ENCODE data around the gene TMCC1.
"Not testable (repeated sequence)": the region's sequence is repeated elsewhere in the genome, so short reads cannot be mapped to it uniquely, and the experiment has no call there.

The TMCC1 gene

DNA sequence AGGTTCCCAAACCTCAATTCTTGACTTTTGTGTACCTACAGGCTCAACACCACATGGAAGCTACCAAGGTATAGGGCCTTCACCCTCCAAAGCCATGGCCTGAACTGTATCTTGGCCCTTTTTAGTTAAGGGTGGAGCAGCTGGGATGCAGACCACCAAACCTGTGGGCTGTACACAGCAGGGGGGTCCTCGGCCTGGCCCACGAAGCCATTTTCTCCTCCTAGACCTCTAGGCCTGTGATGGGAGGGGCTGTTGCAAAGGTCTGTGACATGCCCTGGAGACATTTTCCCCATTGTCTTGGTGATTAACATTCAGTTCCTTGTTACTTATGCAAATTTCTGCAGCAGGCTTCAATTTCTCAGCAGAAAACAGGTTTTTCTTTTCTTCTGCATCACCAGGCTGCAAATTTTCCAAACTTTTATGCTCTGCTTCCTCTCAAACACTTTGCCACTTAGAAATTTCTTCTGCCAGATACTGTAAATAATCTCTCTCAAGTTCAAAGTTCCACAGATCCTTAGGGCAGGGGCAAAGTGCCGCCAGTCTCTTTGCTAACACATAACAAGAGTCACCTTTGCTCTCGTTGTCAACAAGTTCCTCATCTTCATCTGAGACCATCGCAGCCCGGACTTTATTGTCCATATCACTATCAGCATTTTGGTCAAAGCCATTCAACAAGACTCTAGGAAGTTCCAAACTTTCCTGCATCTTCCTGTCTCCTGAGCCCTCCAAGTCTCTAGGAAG, 196.1 kb downstream of the TMCC1 start:
- peaks cover 0 to 4% (median 3%) of the 10 kb centered on the region in 5 experiments for H3K9me3 ChIP-seq (ENCODE audit: control extremely low read depth in 1 of 5, control insufficient read depth in 4 of 5, insufficient read depth in 2 of 5, low read depth in 1 of 5, low read length in 4 of 5)
- CTCF ChIA-PET, result interaction anchor here (0.8 kb wide), 1 partner anchor 30 kb away, joined by 3 read pairs; no protein-coding TSS in a partner anchor
- H3K27ac ChIP-seq (ENCODE audit: insufficient read depth in 1 of 2, low read depth in 1 of 2, low read length in 2 of 2, poor library complexity in 1 of 2, severe bottlenecking in 2 of 2), result no peak overlapping the region
- peaks cover 0 to 2% (median 0%) of the 10 kb centered on the region in 4 experiments for H3K4me1 ChIP-seq (ENCODE audit: control extremely low read depth in 1 of 4, control insufficient read depth in 4 of 4, insufficient read depth in 4 of 4, low read length in 3 of 4)
- POLR2A ChIA-PET, result no interaction called here
- DNase-seq, result no peak
- 97% methylated on average over 6 of the region's 6 CpGs for WGBS (ENCODE audit: insufficient coverage)
- no peaks in the 10 kb centered on the region for H3K27me3 ChIP-seq (replicated peaks in 2 of 5; ENCODE audit: control insufficient read depth in 4 of 5, insufficient read depth in 5 of 5, low read length in 4 of 5)
- H3K4me3 ChIP-seq (ENCODE audit: control insufficient read depth in 1 of 7, extremely low read depth in 1 of 7, insufficient read depth in 4 of 7, low read depth in 2 of 7, low read length in 6 of 7), result no peak overlapping the region
- H3K36me3 ChIP-seq (ENCODE audit: control insufficient read depth in 4 of 4, insufficient read depth in 4 of 4, low read length in 3 of 4), result peaks cover 0 to 2% (median 0%) of the 10 kb centered on the region in 4 experiments

GRCh38 chr3:129696430-129696829, 197.1 kb downstream of the TMCC1 start:
- WGBS (ENCODE audit: insufficient coverage), result 100% methylated on average over 1 of the region's 2 CpGs
- H3K4me3 ChIP-seq (ENCODE audit: control insufficient read depth in 1 of 7, extremely low read depth in 1 of 7, insufficient read depth in 4 of 7, low read depth in 2 of 7, low read length in 6 of 7); H3K27me3 ChIP-seq (replicated peaks in 2 of 5; ENCODE audit: control insufficient read depth in 4 of 5, insufficient read depth in 5 of 5, low read length in 4 of 5); H3K4me1 ChIP-seq (ENCODE audit: control extremely low read depth in 1 of 4, control insufficient read depth in 4 of 4, insufficient read depth in 4 of 4, low read length in 3 of 4); POLR2A ChIA-PET; H3K36me3 ChIP-seq (ENCODE audit: control insufficient read depth in 4 of 4, insufficient read depth in 4 of 4, low read length in 3 of 4); H3K27ac ChIP-seq (ENCODE audit: insufficient read depth in 1 of 2, low read depth in 1 of 2, low read length in 2 of 2, poor library complexity in 1 of 2, severe bottlenecking in 2 of 2); DNase-seq; H3K9me3 ChIP-seq (ENCODE audit: control extremely low read depth in 1 of 5, control insufficient read depth in 4 of 5, insufficient read depth in 2 of 5, low read depth in 1 of 5, low read length in 4 of 5): not testable (repeated sequence)
- CTCF ChIA-PET, result interaction anchor here (0.8 kb wide), 1 partner anchor 29 kb away, joined by 3 read pairs; no protein-coding TSS in a partner anchor

GRCh38 chr3:129695230-129695629, 198.3 kb downstream of the TMCC1 start:
- Histone ChIP-seq H3K27me3 (replicated peaks in 2 of 5; ENCODE audit: control insufficient read depth in 4 of 5, insufficient read depth in 5 of 5, low read length in 4 of 5) (no peaks in the 10 kb centered on the region), H3K9me3 (ENCODE audit: control extremely low read depth in 1 of 5, control insufficient read depth in 4 of 5, insufficient read depth in 2 of 5, low read depth in 1 of 5, low read length in 4 of 5) (peaks cover 0 to 4% (median 3%) of the 10 kb centered on the region in 5 experiments), H3K4me3 (ENCODE audit: control insufficient read depth in 1 of 7, extremely low read depth in 1 of 7, insufficient read depth in 4 of 7, low read depth in 2 of 7, low read length in 6 of 7) (no peak overlapping the region), H3K36me3 (ENCODE audit: control insufficient read depth in 4 of 4, insufficient read depth in 4 of 4, low read length in 3 of 4) (peaks cover 0 to 2% (median 0%) of the 10 kb centered on the region in 4 experiments), H3K4me1 (ENCODE audit: control extremely low read depth in 1 of 4, control insufficient read depth in 4 of 4, insufficient read depth in 4 of 4, low read length in 3 of 4) (peaks cover 0 to 5% (median 1%) of the 10 kb centered on the region in 4 experiments), H3K27ac (ENCODE audit: insufficient read depth in 1 of 2, low read depth in 1 of 2, low read length in 2 of 2, poor library complexity in 1 of 2, severe bottlenecking in 2 of 2) (no peak overlapping the region)
- peak in 1 of 3 donors; percentile 1 for DNase-seq
- POLR2A ChIA-PET, result no interaction called here
- WGBS (ENCODE audit: insufficient coverage), result 100% methylated on average over 2 of the region's 2 CpGs
- CTCF ChIA-PET, result no interaction called here

GRCh38 chr3:129694228-129694627, 199.3 kb downstream of the TMCC1 start:
- Histone ChIP-seq H3K4me3 (ENCODE audit: control insufficient read depth in 1 of 7, extremely low read depth in 1 of 7, insufficient read depth in 4 of 7, low read depth in 2 of 7, low read length in 6 of 7) (no peak overlapping the region), H3K27ac (ENCODE audit: insufficient read depth in 1 of 2, low read depth in 1 of 2, low read length in 2 of 2, poor library complexity in 1 of 2, severe bottlenecking in 2 of 2) (no peak overlapping the region), H3K9me3 (ENCODE audit: control extremely low read depth in 1 of 5, control insufficient read depth in 4 of 5, insufficient read depth in 2 of 5, low read depth in 1 of 5, low read length in 4 of 5) (peaks cover 0 to 4% (median 3%) of the 10 kb centered on the region in 5 experiments), H3K27me3 (replicated peaks in 2 of 5; ENCODE audit: control insufficient read depth in 4 of 5, insufficient read depth in 5 of 5, low read length in 4 of 5) (no peaks in the 10 kb centered on the region), H3K36me3 (ENCODE audit: control insufficient read depth in 4 of 4, insufficient read depth in 4 of 4, low read length in 3 of 4) (peaks cover 0 to 2% (median 0%) of the 10 kb centered on the region in 4 experiments), H3K4me1 (ENCODE audit: control extremely low read depth in 1 of 4, control insufficient read depth in 4 of 4, insufficient read depth in 4 of 4, low read length in 3 of 4) (peaks cover 0 to 3% (median 1%) of the 10 kb centered on the region in 4 experiments)
- ChIA-PET CTCF (no interaction called here), POLR2A (no interaction called here)
- 98% methylated on average over 5 of the region's 5 CpGs for WGBS (ENCODE audit: insufficient coverage)
- no peak for DNase-seq

GRCh38 chr3:129692743-129693142, 200.8 kb downstream of the TMCC1 start:
- POLR2A ChIA-PET, result no interaction called here
- Histone ChIP-seq H3K4me3 (ENCODE audit: control insufficient read depth in 1 of 7, extremely low read depth in 1 of 7, insufficient read depth in 4 of 7, low read depth in 2 of 7, low read length in 6 of 7) (no peak overlapping the region), H3K4me1 (ENCODE audit: control extremely low read depth in 1 of 4, control insufficient read depth in 4 of 4, insufficient read depth in 4 of 4, low read length in 3 of 4) (peaks cover 0 to 3% (median 1%) of the 10 kb centered on the region in 4 experiments), H3K9me3 (ENCODE audit: control extremely low read depth in 1 of 5, control insufficient read depth in 4 of 5, insufficient read depth in 2 of 5, low read depth in 1 of 5, low read length in 4 of 5) (peaks cover 0 to 4% (median 3%) of the 10 kb centered on the region in 5 experiments), H3K27me3 (replicated peaks in 2 of 5; ENCODE audit: control insufficient read depth in 4 of 5, insufficient read depth in 5 of 5, low read length in 4 of 5) (no peaks in the 10 kb centered on the region), H3K27ac (ENCODE audit: insufficient read depth in 1 of 2, low read depth in 1 of 2, low read length in 2 of 2, poor library complexity in 1 of 2, severe bottlenecking in 2 of 2) (no peak overlapping the region), H3K36me3 (ENCODE audit: control insufficient read depth in 4 of 4, insufficient read depth in 4 of 4, low read length in 3 of 4) (peaks cover 0 to 2% (median 0%) of the 10 kb centered on the region in 4 experiments)
- CTCF ChIA-PET, result interaction anchor here (0.6 kb wide), 1 partner anchor 531 kb away, joined by 3 read pairs; no protein-coding TSS in a partner anchor
- no CpG with 5 or more reads among the region's 2 CpGs for WGBS (ENCODE audit: insufficient coverage)
- DNase-seq, result no peak

- POLR2A ChIA-PET, result no interaction called here
- CTCF ChIA-PET, result interaction anchor here (1.2 to 2.0 kb wide), 3 partner anchors 15 to 138 kb away, joined by 3 to 7 read pairs (median 3); no protein-coding TSS in a partner anchor
These were observed 202.5 kb downstream of the TMCC1 start for GRCh38 chr3:129690963-129691362.

DNA sequence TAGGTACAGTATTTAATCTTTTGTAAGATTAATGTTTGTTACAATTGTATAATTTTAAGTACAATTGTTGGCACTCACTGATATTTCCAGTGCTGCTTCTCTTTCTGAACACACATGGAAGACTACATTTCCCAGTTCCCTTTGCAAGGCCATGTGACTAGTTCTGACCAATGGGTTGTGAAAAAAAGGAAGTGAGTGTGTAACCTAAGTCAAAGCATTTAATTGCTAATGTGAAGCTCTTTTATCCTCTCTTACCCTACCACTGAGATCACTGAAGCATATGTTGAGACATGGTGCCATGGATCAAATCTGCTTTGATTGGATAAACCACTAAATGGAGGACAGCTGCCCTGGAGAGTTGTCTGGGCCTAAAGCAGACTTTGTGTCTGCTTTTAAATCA, 203.1 kb downstream of the TMCC1 start:
- CTCF ChIA-PET, result interaction anchor here (1.2 to 2.0 kb wide), 3 partner anchors 14 to 138 kb away, joined by 3 to 7 read pairs (median 3); no protein-coding TSS in a partner anchor
- Histone ChIP-seq H3K4me1 (ENCODE audit: control extremely low read depth in 1 of 4, control insufficient read depth in 4 of 4, insufficient read depth in 4 of 4, low read length in 3 of 4) (peaks cover 0 to 8% (median 4%) of the 10 kb centered on the region in 4 experiments), H3K27me3 (replicated peaks in 2 of 5; ENCODE audit: control insufficient read depth in 4 of 5, insufficient read depth in 5 of 5, low read length in 4 of 5) (no peaks in the 10 kb centered on the region), H3K27ac (ENCODE audit: insufficient read depth in 1 of 2, low read depth in 1 of 2, low read length in 2 of 2, poor library complexity in 1 of 2, severe bottlenecking in 2 of 2) (no peak overlapping the region), H3K9me3 (ENCODE audit: control extremely low read depth in 1 of 5, control insufficient read depth in 4 of 5, insufficient read depth in 2 of 5, low read depth in 1 of 5, low read length in 4 of 5) (no peaks in the 10 kb centered on the region), H3K4me3 (ENCODE audit: control insufficient read depth in 1 of 7, extremely low read depth in 1 of 7, insufficient read depth in 4 of 7, low read depth in 2 of 7, low read length in 6 of 7) (no peak overlapping the region), H3K36me3 (ENCODE audit: control insufficient read depth in 4 of 4, insufficient read depth in 4 of 4, low read length in 3 of 4) (no peaks in the 10 kb centered on the region)
- POLR2A ChIA-PET, result no interaction called here
- DNase-seq, result peak; percentile 77 to 92 (median 91)

More at GRCh38 chr3:129690963-129691362, 202.5 kb downstream of the TMCC1 start:
- 100% methylated on average over 2 of the region's 2 CpGs for WGBS (ENCODE audit: insufficient coverage)
- H3K4me3 ChIP-seq (ENCODE audit: control insufficient read depth in 1 of 7, extremely low read depth in 1 of 7, insufficient read depth in 4 of 7, low read depth in 2 of 7, low read length in 6 of 7), result no peak overlapping the region
- peaks cover 0 to 8% (median 4%) of the 10 kb centered on the region in 4 experiments for H3K4me1 ChIP-seq (ENCODE audit: control extremely low read depth in 1 of 4, control insufficient read depth in 4 of 4, insufficient read depth in 4 of 4, low read length in 3 of 4)
- DNase-seq, result no peak
- no peaks in the 10 kb centered on the region for H3K27me3 ChIP-seq (replicated peaks in 2 of 5; ENCODE audit: control insufficient read depth in 4 of 5, insufficient read depth in 5 of 5, low read length in 4 of 5)
- H3K9me3 ChIP-seq (ENCODE audit: control extremely low read depth in 1 of 5, control insufficient read depth in 4 of 5, insufficient read depth in 2 of 5, low read depth in 1 of 5, low read length in 4 of 5), result no peaks in the 10 kb centered on the region
- H3K36me3 ChIP-seq (ENCODE audit: control insufficient read depth in 4 of 4, insufficient read depth in 4 of 4, low read length in 3 of 4), result no peaks in the 10 kb centered on the region
- H3K27ac ChIP-seq (ENCODE audit: insufficient read depth in 1 of 2, low read depth in 1 of 2, low read length in 2 of 2, poor library complexity in 1 of 2, severe bottlenecking in 2 of 2), result no peak overlapping the region
